ENCODE measurements around the gene TTL. TPM values are rescaled to one million over a fixed set of nuclear protein-coding genes. Genes with fewer than 3 reads are reported as not detected.

Gene TTL
- total RNA-seq, 1 experiment from 2014 or later = 58.9 TPM

GRCh38 chr2:112580084-112580483 is 98.1 kb downstream of the TTL start:
- Histone ChIP-seq H3K23ac (ENCODE audit: insufficient read length, low read depth, low read length) (no peak overlapping the region), H4K20me1 (ENCODE audit: control insufficient read depth, insufficient read depth, insufficient read length) (no peaks in the 10 kb centered on the region), H3K4me2 (ENCODE audit: insufficient read depth, insufficient read length, low read length) (no peak overlapping the region), H3K4me1 (ENCODE audit: insufficient read depth, low read length) (no peaks in the 10 kb centered on the region), H3K14ac (ENCODE audit: insufficient read depth, low read length) (no peak overlapping the region), H4K8ac (replicated peaks; ENCODE audit: insufficient read length, low read depth, low read length) (no peak overlapping the region), H3K79me1 (ENCODE audit: insufficient read depth, low read depth, low read length, poor library complexity, severe bottlenecking) (peaks cover under 1% of the 10 kb centered on the region), H2AFZ (ENCODE audit: low read length) (no peak overlapping the region), H4K5ac (ENCODE audit: insufficient read length, low read depth, low read length) (no peak overlapping the region), H4K91ac (ENCODE audit: insufficient read length, low read depth, low read length) (no peak overlapping the region), H2BK12ac (ENCODE audit: insufficient read length, low read depth, low read length) (no peak overlapping the region), H2AK5ac (ENCODE audit: insufficient read length, low read length) (no peak overlapping the region), H3K4ac (ENCODE audit: low read depth, low read length) (no peak overlapping the region), H3K23me2 (ENCODE audit: insufficient read length, low read depth, low read length, poor library complexity, severe bottlenecking) (peaks cover 13% of the 10 kb centered on the region), H3K79me2 (ENCODE audit: insufficient read depth, low read length) (no peaks in the 10 kb centered on the region), H3K9me3 (ENCODE audit: control insufficient read depth, low read depth, low read length) (no peaks in the 10 kb centered on the region), H2BK15ac (ENCODE audit: low read depth, low read length) (no peak overlapping the region), H2BK20ac (ENCODE audit: low read depth, low read length, poor library complexity, severe bottlenecking) (no peak overlapping the region), H2BK5ac (ENCODE audit: insufficient read length, low read length) (no peak overlapping the region), H2BK120ac (ENCODE audit: low read depth, low read length, poor library complexity, severe bottlenecking) (no peak overlapping the region), H3K27me3 (ENCODE audit: insufficient read depth, low read length) (no peaks in the 10 kb centered on the region), H3T11ph (ENCODE audit: low read length) (no peak overlapping the region), H3K56ac (ENCODE audit: insufficient read length, low read depth, low read length) (no peak overlapping the region), H3K27ac (ENCODE audit: insufficient read length, low read depth, low read length) (no peak overlapping the region), H3K18ac (ENCODE audit: insufficient read length, low read depth, low read length) (no peak overlapping the region), H3K9ac (ENCODE audit: extremely low read depth, insufficient read length, low read length) (no peak overlapping the region)
- peaks cover 6 to 21% (median 14%) of the 10 kb centered on the region in 3 experiments; a peak in 6 of 7 replicates for H3K36me3 Mint-ChIP-seq (ENCODE audit: insufficient read depth in 1 of 3, low read depth in 3 of 3)
- H3K4me3 Mint-ChIP-seq = no peak overlapping the region
- H3K27ac Mint-ChIP-seq = no peak overlapping the region
- no peak for DNase-seq
- no CpG with 5 or more reads among the region's 7 CpGs for WGBS (ENCODE audit: extremely low coverage, insufficient read length, low lambda C conversion rate)
- no peaks in the 10 kb centered on the region for H3K27me3 Mint-ChIP-seq (ENCODE audit: low read depth)
- no peaks in the 10 kb centered on the region for H3K9me3 Mint-ChIP-seq
- TF ChIP-seq CTCF (conservative IDR thresholded peaks at IDR 0.05) = no peak
- peaks cover 13% of the 10 kb centered on the region in 2 experiments for H3K4me1 Mint-ChIP-seq

Data from H9 (cell line).